Panc1 (cell line): ENCODE results near the gene NPNT. TPM values are rescaled to one million over a fixed set of nuclear protein-coding genes. Genes with fewer than 3 reads are reported as not detected.

Source experiments
- ATAC-seq: fragments of 200-7000 bp; cut with Tn5 transposase; 2 replicates; pipeline ENCODE4 v1.9.1; 2020; ENCODE audit warnings: mild to moderate bottlenecking, moderate library complexity
- BruUV-seq: library from RNA; stranded (reverse); fragments of 400-500 nt; replicated peaks from 2 replicates; lab custom pipeline; 2021; lab: Mats Ljungman, UMichigan
- CTCF ChIA-PET: fragments of 300-600 bp; sonication (Branson Sonifier 250); formaldehyde crosslinking; loops from one replicate; lab custom pipeline; 2022; ENCODE audit warnings: antibody characterized with exemption; lab: Charles Lee
- POLR2A ChIA-PET: fragments of 300-600 bp; sonication (Branson Sonifier 250); formaldehyde crosslinking; loops from one replicate; lab custom pipeline; 2022; ENCODE audit warnings: antibody characterized with exemption; lab: Charles Lee
- DNase-seq: peaks from one replicate; pipeline ENCODE4 v3.0.0-alpha.2; 2010; ENCODE audit warnings: low read depth, low spot score
- H3K27ac ChIP-seq: 2 replicates; pipeline ENCODE4 v1.5.1; 2011; ENCODE audit warnings: mild to moderate bottlenecking, low read length, inconsistent platforms
- H3K27me3 ChIP-seq: fragments of 200-500 bp; sonication (Bioruptor generic); 2 replicates; pipeline ENCODE4 v1.6.0; 2014; ENCODE audit warnings: low read length, inconsistent platforms; ENCODE audit not compliant: control insufficient read depth, insufficient read depth
- H3K36me3 ChIP-seq: fragments of 200-500 bp; sonication (Bioruptor generic); 2 replicates; pipeline ENCODE4 v1.5.1; 2014; ENCODE audit warnings: inconsistent platforms, mild to moderate bottlenecking, low read length, moderate library complexity; ENCODE audit not compliant: control insufficient read depth, insufficient read depth
- H3K4me1 ChIP-seq: 2 replicates; pipeline ENCODE4 v1.5.1; 2011; ENCODE audit warnings: inconsistent platforms, mild to moderate bottlenecking, low read length, moderate library complexity; ENCODE audit not compliant: control insufficient read depth, insufficient read depth
- H3K4me3 ChIP-seq, 2 experiments: 2 replicates each; pipeline ENCODE4 v1.5.1; 2011 to 2012; ENCODE audit warnings: low read depth in 2 of 2, low read length in 2 of 2, mild to moderate bottlenecking in 2 of 2, inconsistent platforms in 1 of 2, moderate library complexity in 1 of 2
- H3K9me3 ChIP-seq: fragments of 200-500 bp; sonication (Bioruptor generic); 2 replicates; pipeline ENCODE4 v1.5.1; 2014; ENCODE audit warnings: low read depth, mild to moderate bottlenecking, inconsistent platforms, low read length, moderate library complexity; ENCODE audit not compliant: control insufficient read depth, insufficient read depth
- POLR2AphosphoS5 ChIP-seq: IDR thresholded peaks from 2 replicates; pipeline ENCODE4 v1.6.1; 2012; ENCODE audit warnings: mild to moderate bottlenecking, low read depth, low read length, moderate library complexity
- SIN3A ChIP-seq: IDR thresholded peaks from 2 replicates; pipeline ENCODE4 v1.6.1; 2012; ENCODE audit warnings: low read depth, mild to moderate bottlenecking, low read length, moderate library complexity, borderline replicate concordance; ENCODE audit not compliant: insufficient read depth
- TCF7L2 ChIP-seq: IDR thresholded peaks from 2 replicates; pipeline ENCODE4 v1.6.1; 2011; ENCODE audit warnings: mild to moderate bottlenecking, low read depth, low read length, inconsistent platforms
- in situ Hi-C: cut with HindIII; loops from 2 replicates; pipeline ENCODE4 v1.10.0; 2016; ENCODE audit warnings: low sequenced_read_pairs, low pct_unique_long_range_greater_than_20kb
- intact Hi-C: fragments of 100-400 bp; cut with micrococcal nuclease; formaldehyde crosslinking; loops from one replicate; pipeline ENCODE4 v1.10.0; 2022; ENCODE audit not compliant: unreplicated experiment
- total RNA-seq: library from RNA; stranded (reverse); gene quantifications from one replicate; pipeline ENCODE4 v1.2.1, GENCODE V29; 2021; ENCODE audit not compliant: unreplicated experiment
- TF ChIP-seq, protein P1 (sequence below), 2 experiments: IDR thresholded peaks; 2 replicates each; pipeline ENCODE4 v1.6.1; 2011 to 2012; ENCODE audit warnings: low read depth in 2 of 2, control low read depth in 1 of 2, low read length in 1 of 2, mild to moderate bottlenecking in 1 of 2, moderate library complexity in 1 of 2; ENCODE audit not compliant: insufficient read depth in 1 of 2
- TF ChIP-seq, protein P2 (sequence below): fragments of 450-650 bp; IDR thresholded peaks from 2 replicates; pipeline ENCODE4 v1.5.1; 2017; ENCODE audit warnings: mild to moderate bottlenecking

Gene NPNT
- total RNA-seq, 1 experiment from 2014 or later = 1.9 TPM

DNA sequence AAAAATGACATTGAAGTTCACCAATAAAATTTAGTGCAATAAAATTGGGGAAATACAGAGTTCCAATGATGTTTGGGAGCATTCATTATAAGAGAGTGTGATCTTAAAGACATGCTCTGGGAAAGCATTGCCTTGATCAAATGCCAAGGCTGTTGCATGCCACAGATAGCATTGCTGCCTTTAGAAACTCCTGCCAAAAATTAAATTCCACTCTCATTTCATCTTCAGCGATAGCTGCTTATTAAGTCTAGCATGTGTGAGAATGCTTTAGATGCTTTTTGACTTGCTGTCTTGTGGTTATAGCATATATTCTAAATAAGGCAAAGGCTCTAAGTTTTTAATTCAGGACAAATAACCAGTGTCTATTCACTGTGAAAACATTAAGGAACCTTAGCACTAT, 49.3 kb downstream of the NPNT start:
- H3K27ac ChIP-seq = no peak overlapping the region
- no peak for TF ChIP-seq POLR2AphosphoS5
- no peak for TF ChIP-seq TCF7L2
- TF ChIP-seq, protein P1, sequence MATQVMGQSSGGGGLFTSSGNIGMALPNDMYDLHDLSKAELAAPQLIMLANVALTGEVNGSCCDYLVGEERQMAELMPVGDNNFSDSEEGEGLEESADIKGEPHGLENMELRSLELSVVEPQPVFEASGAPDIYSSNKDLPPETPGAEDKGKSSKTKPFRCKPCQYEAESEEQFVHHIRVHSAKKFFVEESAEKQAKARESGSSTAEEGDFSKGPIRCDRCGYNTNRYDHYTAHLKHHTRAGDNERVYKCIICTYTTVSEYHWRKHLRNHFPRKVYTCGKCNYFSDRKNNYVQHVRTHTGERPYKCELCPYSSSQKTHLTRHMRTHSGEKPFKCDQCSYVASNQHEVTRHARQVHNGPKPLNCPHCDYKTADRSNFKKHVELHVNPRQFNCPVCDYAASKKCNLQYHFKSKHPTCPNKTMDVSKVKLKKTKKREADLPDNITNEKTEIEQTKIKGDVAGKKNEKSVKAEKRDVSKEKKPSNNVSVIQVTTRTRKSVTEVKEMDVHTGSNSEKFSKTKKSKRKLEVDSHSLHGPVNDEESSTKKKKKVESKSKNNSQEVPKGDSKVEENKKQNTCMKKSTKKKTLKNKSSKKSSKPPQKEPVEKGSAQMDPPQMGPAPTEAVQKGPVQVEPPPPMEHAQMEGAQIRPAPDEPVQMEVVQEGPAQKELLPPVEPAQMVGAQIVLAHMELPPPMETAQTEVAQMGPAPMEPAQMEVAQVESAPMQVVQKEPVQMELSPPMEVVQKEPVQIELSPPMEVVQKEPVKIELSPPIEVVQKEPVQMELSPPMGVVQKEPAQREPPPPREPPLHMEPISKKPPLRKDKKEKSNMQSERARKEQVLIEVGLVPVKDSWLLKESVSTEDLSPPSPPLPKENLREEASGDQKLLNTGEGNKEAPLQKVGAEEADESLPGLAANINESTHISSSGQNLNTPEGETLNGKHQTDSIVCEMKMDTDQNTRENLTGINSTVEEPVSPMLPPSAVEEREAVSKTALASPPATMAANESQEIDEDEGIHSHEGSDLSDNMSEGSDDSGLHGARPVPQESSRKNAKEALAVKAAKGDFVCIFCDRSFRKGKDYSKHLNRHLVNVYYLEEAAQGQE (IDR thresholded peaks at IDR 0.05; ENCODE audit: insufficient read depth in 1 of 2, low read depth in 2 of 2, low read length in 1 of 2) = no peak
- TF ChIP-seq, protein P2, sequence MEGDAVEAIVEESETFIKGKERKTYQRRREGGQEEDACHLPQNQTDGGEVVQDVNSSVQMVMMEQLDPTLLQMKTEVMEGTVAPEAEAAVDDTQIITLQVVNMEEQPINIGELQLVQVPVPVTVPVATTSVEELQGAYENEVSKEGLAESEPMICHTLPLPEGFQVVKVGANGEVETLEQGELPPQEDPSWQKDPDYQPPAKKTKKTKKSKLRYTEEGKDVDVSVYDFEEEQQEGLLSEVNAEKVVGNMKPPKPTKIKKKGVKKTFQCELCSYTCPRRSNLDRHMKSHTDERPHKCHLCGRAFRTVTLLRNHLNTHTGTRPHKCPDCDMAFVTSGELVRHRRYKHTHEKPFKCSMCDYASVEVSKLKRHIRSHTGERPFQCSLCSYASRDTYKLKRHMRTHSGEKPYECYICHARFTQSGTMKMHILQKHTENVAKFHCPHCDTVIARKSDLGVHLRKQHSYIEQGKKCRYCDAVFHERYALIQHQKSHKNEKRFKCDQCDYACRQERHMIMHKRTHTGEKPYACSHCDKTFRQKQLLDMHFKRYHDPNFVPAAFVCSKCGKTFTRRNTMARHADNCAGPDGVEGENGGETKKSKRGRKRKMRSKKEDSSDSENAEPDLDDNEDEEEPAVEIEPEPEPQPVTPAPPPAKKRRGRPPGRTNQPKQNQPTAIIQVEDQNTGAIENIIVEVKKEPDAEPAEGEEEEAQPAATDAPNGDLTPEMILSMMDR = no peak
- no peak for TF ChIP-seq SIN3A
- no peaks in the 10 kb centered on the region for H3K4me1 ChIP-seq
- ATAC-seq = no peak
- H3K36me3 ChIP-seq = no peaks in the 10 kb centered on the region
- in situ Hi-C loops (no loop called here), intact Hi-C loops (no loop called here)
- CTCF ChIA-PET = no interaction called here
- H3K9me3 ChIP-seq = no peaks in the 10 kb centered on the region
- POLR2A ChIA-PET = no interaction called here
- DNase-seq = no peak
- H3K27me3 ChIP-seq = no peaks in the 10 kb centered on the region
- H3K4me3 ChIP-seq = no peak overlapping the region
- no TSS peak for BruUV-seq

DNA sequence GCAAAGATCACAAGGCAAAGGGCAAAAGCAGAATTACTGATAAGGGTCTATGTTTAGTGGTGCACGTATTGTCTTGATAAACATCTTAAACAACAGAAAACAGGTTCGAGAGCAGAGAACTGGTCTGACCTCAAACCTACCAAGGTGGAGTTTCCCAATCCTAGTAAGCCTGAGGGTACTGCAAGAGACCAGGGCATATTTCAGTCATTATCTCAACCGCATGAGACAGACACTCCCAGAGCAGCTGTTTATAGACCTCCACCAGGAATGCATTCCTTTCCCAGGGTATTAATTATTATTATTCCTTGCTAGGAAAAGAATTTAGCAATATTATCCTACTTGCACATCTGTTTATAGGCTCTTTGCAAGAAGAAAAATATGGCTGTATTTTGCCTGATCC, 51.5 kb downstream of the NPNT start:
- POLR2A ChIA-PET = no interaction called here

More for the DNA sequence above, 51.5 kb downstream of the NPNT start:
- Histone ChIP-seq H3K4me1 (no peaks in the 10 kb centered on the region), H3K36me3 (no peaks in the 10 kb centered on the region), H3K9me3 (no peaks in the 10 kb centered on the region), H3K27me3 (no peaks in the 10 kb centered on the region), H3K27ac (no peak overlapping the region), H3K4me3 (no peak overlapping the region)
- ATAC-seq (no peak), DNase-seq (no peak)
- TF ChIP-seq SIN3A = no peak
- TF ChIP-seq POLR2AphosphoS5 = no peak
- TF ChIP-seq, protein P2 = no peak
- TF ChIP-seq, protein P1 (IDR thresholded peaks at IDR 0.05; ENCODE audit: insufficient read depth in 1 of 2, low read depth in 2 of 2, low read length in 1 of 2) = no peak
- no peak for TF ChIP-seq TCF7L2
- CTCF ChIA-PET = no interaction called here
- in situ Hi-C loops = no loop called here
- BruUV-seq = no TSS peak
- intact Hi-C loops = no loop called here
